Measurements from ENCODE around the gene ASIC5. TPM values are rescaled to one million over a fixed set of nuclear protein-coding genes. Genes with fewer than 3 reads are reported as not detected.

The ASIC5 gene
- total and polyA plus RNA-seq, 8 donors: 0.07 TPM; not detected in 7

- Histone ChIP-seq H3K4me3 (no peak overlapping the region), H3K4me1 (no peaks in the 10 kb centered on the region), H3K9me3 (no peaks in the 10 kb centered on the region), H3K36me3 (no peaks in the 10 kb centered on the region), H3K27ac (no peak overlapping the region), H3K27me3 (no peaks in the 10 kb centered on the region)
- intact Hi-C loops (cut with DNase I): no loop called here
- no peak for TF ChIP-seq CTCF (IDR thresholded peaks at IDR 0.05)
- no peak for DNase-seq
- ATAC-seq: no peak
Observed at GRCh38 chr4:155908187-155909139, 42.4 kb upstream of the ASIC5 start.

GRCh38 chr4:155907556-155907955 is 41.5 kb upstream of the ASIC5 start:
- Histone ChIP-seq H3K27me3 (no peaks in the 10 kb centered on the region), H3K27ac (peak overlapping the region; percentile 31 to 72), H3K36me3 (no peaks in the 10 kb centered on the region), H3K4me1 (no peaks in the 10 kb centered on the region), H3K4me3 (no peak overlapping the region), H3K9me3 (no peaks in the 10 kb centered on the region)
- no peak for TF ChIP-seq CTCF (IDR thresholded peaks at IDR 0.05)
- intact Hi-C loops (cut with DNase I): no loop called here
- DNase-seq (no peak), ATAC-seq (no peak)

GRCh38 chr4:155906554-155907247 is 40.6 kb upstream of the ASIC5 start:
- no peak for TF ChIP-seq CTCF (IDR thresholded peaks at IDR 0.05)
- DNase-seq: peak in 3 of 4 donors; percentile 34 to 88 (median 84)
- Histone ChIP-seq H3K4me1 (no peaks in the 10 kb centered on the region), H3K36me3 (no peaks in the 10 kb centered on the region), H3K27ac (peak overlapping the region; percentile 31 to 72), H3K27me3 (no peaks in the 10 kb centered on the region), H3K9me3 (no peaks in the 10 kb centered on the region), H3K4me3 (no peak overlapping the region)
- intact Hi-C loops (cut with DNase I): no loop called here
- peak; percentile 52 for ATAC-seq

GRCh38 chr4:155904331-155904730 is 38.3 kb upstream of the ASIC5 start:
- Histone ChIP-seq H3K27me3 (no peaks in the 10 kb centered on the region), H3K36me3 (no peaks in the 10 kb centered on the region), H3K4me1 (no peaks in the 10 kb centered on the region), H3K4me3 (peak overlapping the region in 1 of 2 donors; percentile 8), H3K27ac (peak overlapping the region in 1 of 2 donors; percentile 11), H3K9me3 (no peaks in the 10 kb centered on the region)
- ATAC-seq: no peak
- intact Hi-C loops (cut with DNase I): no loop called here
- no peak for DNase-seq
- no peak for TF ChIP-seq CTCF (IDR thresholded peaks at IDR 0.05)

- DNase-seq (peak in 2 of 4 donors; percentile 59 to 76), ATAC-seq (peak; percentile 52)
- intact Hi-C loops (cut with DNase I): no loop called here
Observed at GRCh38 chr4:155903453-155903852, 37.4 kb upstream of the ASIC5 start, which contains the start of gene TDO2. TDO2 (plus strand) TSS chr4:155903696; CDS start chr4:155903759, 63 bp downstream.

More at GRCh38 chr4:155903453-155903852, 37.4 kb upstream of the ASIC5 start, which contains the start of gene TDO2:
- no peak for TF ChIP-seq CTCF (IDR thresholded peaks at IDR 0.05)
- H3K9me3 ChIP-seq: no peaks in the 10 kb centered on the region
- H3K36me3 ChIP-seq: no peaks in the 10 kb centered on the region
- H3K4me1 ChIP-seq: no peaks in the 10 kb centered on the region
- peak within 1 kb of the TSS in 1 of 2 donors; percentile 11 for H3K27ac ChIP-seq
- no peaks in the 10 kb centered on the region for H3K27me3 ChIP-seq
- peak within 1 kb of the TSS in 1 of 2 donors; percentile 8 for H3K4me3 ChIP-seq

Measured in left lung (tissue), 10 donors.